SU-DHL-6 (cell line): ENCODE measurements around the gene DCAF15.

Experiments used
- H2AFZ ChIP-seq: fragments of 200-600 bp; sonication (generic); 2 replicates; pipeline ENCODE4 v1.6.1; 2014; ENCODE audit warnings: low read depth, mild to moderate bottlenecking, moderate library complexity, mixed read lengths, antibody characterized with exemption, low read length; ENCODE audit not compliant: severe bottlenecking
- H3F3A ChIP-seq: fragments of 200-600 bp; shearing (Covaris generic); 2 replicates; pipeline ENCODE4 v1.6.0; 2016; ENCODE audit warnings: antibody characterized with exemption, mild to moderate bottlenecking; ENCODE audit not compliant: insufficient read depth
- H3K27ac ChIP-seq: fragments of 200-600 bp; sonication (generic); 2 replicates; pipeline ENCODE4 v1.5.1; 2016; ENCODE audit warnings: low read depth, mild to moderate bottlenecking, low read length, moderate library complexity, mixed read lengths
- H3K27me3 ChIP-seq: fragments of 200-600 bp; sonication (generic), shearing (Covaris generic); 2 replicates; pipeline ENCODE4 v1.6.0; 2014; ENCODE audit warnings: mild to moderate bottlenecking, low read length
- H3K36me3 ChIP-seq: fragments of 200-600 bp; sonication (generic); 2 replicates; pipeline ENCODE4 v1.6.1; 2014; ENCODE audit warnings: mild to moderate bottlenecking, low read length, mixed read lengths
- H3K4me2 ChIP-seq: fragments of 300-600, 200-600 bp; shearing (Covaris generic), sonication (generic); 2 replicates; pipeline ENCODE4 v1.6.0; 2014; ENCODE audit warnings: low read length, low read depth, mild to moderate bottlenecking; ENCODE audit not compliant: poor library complexity, severe bottlenecking
- H3K4me3 ChIP-seq: fragments of 200-600 bp; sonication (generic); 2 replicates; pipeline ENCODE4 v1.5.1; 2014; ENCODE audit warnings: antibody characterized with exemption, low read length, mild to moderate bottlenecking, mixed read lengths; ENCODE audit not compliant: insufficient read depth, poor library complexity, severe bottlenecking
- H3K79me2 ChIP-seq: fragments of 200-600 bp; sonication (generic); 2 replicates; pipeline ENCODE4 v1.6.1; 2014; ENCODE audit warnings: mild to moderate bottlenecking, low read length, moderate library complexity; ENCODE audit not compliant: insufficient read depth
- H3K9ac ChIP-seq: fragments of 200-600 bp; sonication (generic); 2 replicates; pipeline ENCODE4 v1.7.0; 2014; ENCODE audit warnings: mild to moderate bottlenecking, low read length
- H3K9me2 ChIP-seq: fragments of 200-600 bp; sonication (generic); replicated peaks from 2 replicates; pipeline ENCODE4 v1.6.1; 2014; ENCODE audit warnings: low read length; ENCODE audit not compliant: insufficient read depth
- H3K9me3 ChIP-seq: fragments of 200-600 bp; sonication (generic); 2 replicates; pipeline ENCODE4 v1.6.1; 2014; ENCODE audit warnings: low read length, mixed read lengths; ENCODE audit not compliant: insufficient read depth
- H4K20me1 ChIP-seq: fragments of 200-600 bp; sonication (generic); 2 replicates; pipeline ENCODE4 v1.6.1; 2014; ENCODE audit warnings: low read depth, mild to moderate bottlenecking, antibody characterized with exemption, low read length, moderate library complexity, mixed read lengths
- EZH2phosphoT487 ChIP-seq: fragments of 200-600 bp; sonication (generic), shearing (Covaris generic); conservative IDR thresholded peaks from 2 replicates; pipeline ENCODE4 v1.6.1; 2018; ENCODE audit warnings: mild to moderate bottlenecking, antibody characterized with exemption, low read length, moderate library complexity, mixed read lengths
- TF ChIP-seq, protein P1 (sequence below): fragments of 200-600 bp; sonication (generic); IDR thresholded peaks from one replicate; pipeline ENCODE4 v1.5.1; 2017; ENCODE audit warnings: antibody characterized with exemption, mild to moderate bottlenecking, low read length, moderate library complexity; ENCODE audit not compliant: insufficient read depth, poor library complexity, severe bottlenecking

The DCAF15 gene

DNA sequence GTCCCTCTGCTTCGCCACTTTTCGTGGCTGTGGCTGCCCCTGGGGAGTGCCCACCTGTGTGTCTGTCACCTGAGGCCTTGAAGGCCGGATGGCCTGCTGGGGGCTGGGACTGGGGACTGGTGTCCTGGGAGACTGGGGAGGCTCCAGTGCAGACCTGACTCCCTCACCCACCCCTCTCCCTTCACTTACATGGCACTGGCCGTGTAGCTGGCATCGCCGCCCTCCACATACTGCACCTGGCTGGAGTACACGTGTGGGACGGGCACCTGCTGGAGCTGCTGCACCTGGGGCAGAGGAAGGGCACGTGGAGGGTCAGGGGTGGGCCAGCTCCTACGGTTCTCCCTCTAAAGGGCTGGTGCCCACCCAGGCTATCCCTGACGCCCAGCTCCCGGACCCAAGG, 25.5 kb downstream of the DCAF15 start:
- Histone ChIP-seq H2AFZ (no peak overlapping the region), H3K4me3 (no peak overlapping the region), H4K20me1 (no peaks in the 10 kb centered on the region), H3K27me3 (no peaks in the 10 kb centered on the region), H3K27ac (no peak overlapping the region), H3K9me2 (no peaks in the 10 kb centered on the region), H3F3A (no peaks in the 10 kb centered on the region), H3K4me2 (no peak overlapping the region), H3K9ac (no peak overlapping the region), H3K79me2 (no peaks in the 10 kb centered on the region), H3K9me3 (no peaks in the 10 kb centered on the region), H3K36me3 (no peaks in the 10 kb centered on the region)
- no peak for TF ChIP-seq EZH2phosphoT487
- TF ChIP-seq, protein P1, sequence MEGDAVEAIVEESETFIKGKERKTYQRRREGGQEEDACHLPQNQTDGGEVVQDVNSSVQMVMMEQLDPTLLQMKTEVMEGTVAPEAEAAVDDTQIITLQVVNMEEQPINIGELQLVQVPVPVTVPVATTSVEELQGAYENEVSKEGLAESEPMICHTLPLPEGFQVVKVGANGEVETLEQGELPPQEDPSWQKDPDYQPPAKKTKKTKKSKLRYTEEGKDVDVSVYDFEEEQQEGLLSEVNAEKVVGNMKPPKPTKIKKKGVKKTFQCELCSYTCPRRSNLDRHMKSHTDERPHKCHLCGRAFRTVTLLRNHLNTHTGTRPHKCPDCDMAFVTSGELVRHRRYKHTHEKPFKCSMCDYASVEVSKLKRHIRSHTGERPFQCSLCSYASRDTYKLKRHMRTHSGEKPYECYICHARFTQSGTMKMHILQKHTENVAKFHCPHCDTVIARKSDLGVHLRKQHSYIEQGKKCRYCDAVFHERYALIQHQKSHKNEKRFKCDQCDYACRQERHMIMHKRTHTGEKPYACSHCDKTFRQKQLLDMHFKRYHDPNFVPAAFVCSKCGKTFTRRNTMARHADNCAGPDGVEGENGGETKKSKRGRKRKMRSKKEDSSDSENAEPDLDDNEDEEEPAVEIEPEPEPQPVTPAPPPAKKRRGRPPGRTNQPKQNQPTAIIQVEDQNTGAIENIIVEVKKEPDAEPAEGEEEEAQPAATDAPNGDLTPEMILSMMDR: no peak

DNA sequence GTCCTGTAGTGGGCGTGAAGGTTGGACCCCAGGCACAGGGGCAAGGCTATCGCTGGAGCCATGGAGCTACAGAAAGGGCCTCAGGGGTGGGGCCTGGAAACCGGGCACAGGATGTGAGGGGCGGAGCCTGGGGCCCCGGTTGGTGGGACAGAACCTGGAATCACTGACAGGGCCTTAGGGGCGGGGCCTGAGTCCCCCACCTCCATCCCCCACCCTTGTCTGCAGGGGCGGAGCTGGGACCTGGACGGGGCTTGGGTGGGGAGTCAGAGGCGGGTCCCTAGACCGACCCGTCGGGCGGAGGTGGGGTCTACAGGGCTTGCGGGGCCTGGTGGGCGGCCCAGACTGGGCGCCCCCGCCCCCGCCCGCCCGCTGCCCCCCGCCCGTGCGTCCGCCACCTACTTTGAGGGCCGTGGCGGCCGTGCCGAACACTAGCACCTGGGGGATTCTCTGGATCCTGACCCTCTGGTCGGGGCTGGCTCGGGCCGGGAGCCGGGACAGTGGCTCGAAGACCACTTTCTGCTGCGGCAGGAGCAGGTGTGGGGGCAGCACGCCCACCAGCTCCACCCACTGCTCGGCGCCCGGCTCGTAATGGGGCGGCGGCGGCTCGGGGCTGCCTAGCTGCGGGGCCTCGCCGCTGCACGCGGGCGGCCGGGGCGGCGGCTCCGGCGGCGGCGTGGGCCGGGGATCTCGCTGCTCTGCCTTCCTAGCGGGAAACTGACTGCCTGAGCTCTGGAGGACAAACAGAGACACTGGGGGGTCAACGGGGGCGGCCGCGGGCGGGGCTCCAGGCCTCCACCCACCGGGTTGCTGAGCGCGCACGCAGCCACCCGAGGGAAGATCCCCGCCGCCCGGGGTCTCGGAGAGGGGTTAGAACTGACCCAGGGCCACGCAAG, 26.3 kb downstream of the DCAF15 start:
- H3K4me2 ChIP-seq: no peak overlapping the region
- H4K20me1 ChIP-seq: no peaks in the 10 kb centered on the region
- no peak for TF ChIP-seq EZH2phosphoT487
- TF ChIP-seq, protein P1: no peak
- H3K9me3 ChIP-seq: no peaks in the 10 kb centered on the region
- no peak overlapping the region for H2AFZ ChIP-seq
- H3K36me3 ChIP-seq: no peaks in the 10 kb centered on the region
- no peak overlapping the region for H3K9ac ChIP-seq
- H3F3A ChIP-seq: no peaks in the 10 kb centered on the region
- H3K27ac ChIP-seq: no peak overlapping the region
- no peaks in the 10 kb centered on the region for H3K27me3 ChIP-seq
- no peaks in the 10 kb centered on the region for H3K79me2 ChIP-seq
- H3K9me2 ChIP-seq: no peaks in the 10 kb centered on the region
- H3K4me3 ChIP-seq: no peak overlapping the region

DNA sequence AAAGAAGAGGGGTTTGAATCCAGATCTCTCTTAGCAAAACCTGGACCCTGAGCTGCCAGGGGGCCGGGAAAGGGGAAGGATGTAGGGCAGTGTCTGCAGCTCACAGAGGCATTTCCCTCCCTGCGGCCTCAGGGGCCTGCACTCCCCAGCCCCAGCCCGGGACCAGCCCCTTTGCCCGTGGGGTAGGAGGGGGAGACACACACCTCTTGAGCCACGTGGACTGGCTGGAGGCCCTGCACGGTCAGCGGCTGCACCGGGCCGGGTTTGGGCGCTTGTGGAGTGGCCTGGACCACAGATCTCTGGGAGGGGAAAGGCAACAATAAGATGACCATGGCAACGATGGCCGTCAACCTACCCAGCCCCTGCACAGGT, 26.9 kb downstream of the DCAF15 start:
- H3K36me3 ChIP-seq: no peaks in the 10 kb centered on the region
- H2AFZ ChIP-seq: no peak overlapping the region
- no peaks in the 10 kb centered on the region for H3K9me3 ChIP-seq
- no peaks in the 10 kb centered on the region for H3K27me3 ChIP-seq
- H3K9me2 ChIP-seq: no peaks in the 10 kb centered on the region
- no peak overlapping the region for H3K4me2 ChIP-seq
- no peaks in the 10 kb centered on the region for H3K79me2 ChIP-seq
- H3K9ac ChIP-seq: no peak overlapping the region
- 0 out of 2 replicates have a peak, but pooled peaks cover 2% of the 10 kb centered on the region for H3F3A ChIP-seq
- no peak overlapping the region for H3K27ac ChIP-seq
- no peaks in the 10 kb centered on the region for H4K20me1 ChIP-seq
- TF ChIP-seq EZH2phosphoT487: no peak
- TF ChIP-seq, protein P1: no peak
- H3K4me3 ChIP-seq: no peak overlapping the region
